A549 treated with dexamethasone at 1 μM for 4 hours (cell line): ENCODE measurements around the gene MORN5. TPM values are rescaled to one million over a fixed set of nuclear protein-coding genes. Genes with fewer than 3 reads are reported as not detected.

Source experiments
- total RNA-seq: library from RNA; stranded (reverse); fragments of 200-300 nt; extraction: Qiagen RNA extraction; gene quantifications from 5 replicates; pipeline ENCODE4 v1.2.3, GENCODE V29; 2022

MORN5 gene
- total RNA-seq: not detected in 5 replicates

DNA sequence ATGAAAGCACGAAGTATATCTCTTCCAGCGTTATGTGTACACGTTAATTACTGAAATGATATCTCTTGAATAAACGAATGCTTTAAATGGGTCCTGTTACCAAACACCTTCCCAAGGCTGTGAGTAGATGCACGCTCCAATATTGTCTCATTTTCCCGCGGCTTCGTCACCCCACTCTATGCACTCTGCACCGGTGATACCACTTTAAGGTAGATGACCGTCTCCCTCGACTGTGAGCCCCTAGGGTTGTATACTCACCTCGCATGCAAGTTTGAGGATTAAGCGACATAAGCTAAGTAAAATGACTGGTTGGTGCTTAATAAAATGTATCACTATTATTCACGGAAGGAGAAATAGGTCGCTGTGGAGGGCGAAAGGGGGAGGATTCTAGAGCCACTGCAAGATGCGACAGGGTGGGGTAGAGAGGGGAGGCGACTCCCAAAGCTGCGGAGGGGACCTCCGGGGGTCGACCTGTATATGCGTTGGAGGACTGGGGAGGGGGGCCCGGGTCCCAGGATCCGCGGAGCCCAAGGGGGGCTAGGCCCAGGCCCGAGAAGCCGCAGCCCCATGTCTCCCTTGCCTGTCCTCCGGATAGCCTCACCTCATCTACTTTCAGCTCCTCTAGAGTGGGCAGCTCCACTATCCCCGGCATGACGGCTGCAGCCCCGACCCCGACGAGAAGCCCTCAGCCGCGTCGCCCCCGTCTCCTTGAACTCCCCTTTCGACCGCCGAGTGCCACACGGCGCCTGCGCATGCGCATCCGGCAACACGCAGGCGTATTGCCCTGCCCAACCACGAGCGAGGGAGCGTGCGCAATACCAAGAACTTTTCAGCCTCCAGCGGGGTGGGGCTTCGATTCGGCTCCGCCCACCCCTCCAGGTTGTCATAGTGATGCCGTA, at the start of gene MORN5, which contains the start of gene NDUFA8:
Gene MORN5, plus strand, starts transcription at position 883 of the 899 bp plus-strand sequence. CDS start 65 bp downstream, outside the sequence.
Gene NDUFA8, minus strand, starts transcription at position 754 of the 899 bp plus-strand sequence. Its CDS starts 102 bp downstream, at position 652.

DNA sequence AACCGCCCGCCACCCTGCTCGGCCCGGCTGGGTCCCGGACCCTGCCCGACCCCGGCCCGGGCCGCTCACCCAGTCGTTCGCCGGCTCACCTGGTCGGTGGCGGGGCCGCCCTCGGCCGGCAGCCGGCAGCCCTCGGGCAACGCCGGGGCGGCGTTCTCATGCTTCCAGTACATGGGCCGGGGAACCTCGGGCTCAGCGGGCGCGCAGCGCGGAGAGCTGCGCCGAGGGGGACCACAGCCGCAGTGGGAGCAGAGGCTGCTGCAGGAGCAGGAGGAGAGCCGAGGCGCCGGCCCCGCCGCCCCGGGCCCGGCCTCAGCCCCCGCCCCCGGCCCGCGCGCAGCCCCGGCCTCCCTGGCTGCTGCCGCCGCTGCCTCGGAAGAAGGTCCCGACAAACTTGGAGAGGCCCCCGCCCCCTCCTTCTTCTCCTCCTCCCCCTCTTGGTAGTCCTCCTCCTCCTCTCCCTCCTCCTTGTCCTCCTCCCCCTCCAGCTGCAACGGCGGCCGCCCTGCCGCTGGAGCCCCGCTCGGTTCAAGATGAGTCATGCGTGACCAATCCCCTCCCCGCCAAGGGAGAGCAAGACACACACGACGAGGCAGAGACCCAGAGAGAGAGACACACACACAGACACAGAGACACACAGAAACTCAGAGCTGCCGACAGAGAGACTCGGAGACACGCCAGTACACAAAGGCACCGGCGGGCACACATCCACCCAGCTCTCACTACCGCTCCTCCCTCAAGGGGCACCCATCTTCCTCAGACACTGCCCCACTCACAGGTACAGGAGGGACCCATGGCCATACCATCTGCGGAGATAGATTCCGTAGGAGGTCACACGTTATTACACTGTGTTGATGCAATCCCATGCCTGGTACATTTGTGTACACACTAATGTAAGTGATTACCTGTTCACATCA, 69.1 kb downstream of the MORN5 start, which contains the start of gene LHX6:
Gene LHX6, minus strand, starts transcription at position 390 of the 917 bp plus-strand sequence. Its CDS starts 217 bp downstream, at position 173.

Other genes with a start within 250 kb of the MORN5 start
- 3.8 to 4.7 TPM (median 4.1 TPM) in 5 replicates for gene TTLL11, start 66.6 kb upstream of the MORN5 start, total RNA-seq
- 112 to 125 TPM (median 116 TPM) in 5 replicates for gene NDUFA8, start 129 bp upstream of the MORN5 start, total RNA-seq
- 2.9 to 3.7 TPM (median 3.2 TPM) in 5 replicates for gene LHX6, start 69.0 kb downstream of the MORN5 start, total RNA-seq
- gene RBM18, start 104.9 kb downstream of the MORN5 start, total RNA-seq: 19.8 to 26.0 TPM (median 24.9 TPM) in 5 replicates
- gene MRRF, start 105.0 kb downstream of the MORN5 start, total RNA-seq: 63.0 to 72.8 TPM (median 69.1 TPM) in 5 replicates
- 1.4 to 2.3 TPM (median 1.8 TPM) in 5 replicates for gene PTGS1, start 211.1 kb downstream of the MORN5 start, total RNA-seq